DOHH2 (cell line): ENCODE measurements around the gene TREML2.

ENCODE experiments used
- CTCF ChIP-seq: fragments of 200-600 bp; sonication (generic); IDR thresholded peaks from one replicate; pipeline ENCODE4 v1.5.1; 2014; ENCODE audit warnings: antibody characterized with exemption, mild to moderate bottlenecking, low read depth, low read length; ENCODE audit not compliant: poor library complexity, severe bottlenecking
- EZH2phosphoT487 ChIP-seq: fragments of 200-600 bp; sonication (generic); IDR thresholded peaks from 2 replicates; pipeline ENCODE4 v1.6.1; 2017; ENCODE audit warnings: borderline replicate concordance, mild to moderate bottlenecking, antibody characterized with exemption, low read length, moderate library complexity, mixed read lengths

- TF ChIP-seq CTCF (no peak), EZH2phosphoT487 (no peak)
These were observed 27.7 kb upstream of the TREML2 start for GRCh38 chr6:41228616-41229015.
